SK-N-SH treated with all-trans-retinoic acid at 6 μM for 48 hours (cell line): ENCODE results near the gene CDIP1.

Experiments used
- ATAC-seq: fragments of 200-7000 bp; cut with Tn5 transposase; 3 replicates; pipeline ENCODE4 v1.9.1; 2020; ENCODE audit warnings: mild to moderate bottlenecking, moderate library complexity
- ARNTL ChIP-seq: fragments of 450-650 bp; formaldehyde crosslinking; IDR thresholded peaks from 2 replicates; pipeline ENCODE4 v1.5.0; 2020; ENCODE audit warnings: low read depth, mild to moderate bottlenecking, moderate library complexity, borderline replicate concordance
- BACH2 ChIP-seq: fragments of 250-450 bp; sonication (Bioruptor Pico); IDR thresholded peaks from 2 replicates; pipeline ENCODE4 v1.9.0; 2021; ENCODE audit warnings: mild to moderate bottlenecking, borderline replicate concordance
- CREB5 ChIP-seq: fragments of 250-450 bp; sonication (Bioruptor Pico); IDR thresholded peaks from 2 replicates; pipeline ENCODE4 v1.5.1; 2020; ENCODE audit warnings: low read depth, mild to moderate bottlenecking, moderate library complexity
- CSDC2 ChIP-seq: fragments of 250-450 bp; sonication (Bioruptor Pico); IDR thresholded peaks from 2 replicates; pipeline ENCODE4 v1.5.0; 2020; ENCODE audit warnings: mild to moderate bottlenecking, moderate library complexity
- CSRNP3 ChIP-seq: fragments of 250-450 bp; sonication (Bioruptor Pico); IDR thresholded peaks from 2 replicates; pipeline ENCODE4 v1.5.1; 2021; ENCODE audit warnings: mild to moderate bottlenecking, moderate library complexity
- GLIS3 ChIP-seq: fragments of 250-450 bp; sonication (Bioruptor Pico); IDR thresholded peaks from 2 replicates; pipeline ENCODE4 v1.5.0; 2020; ENCODE audit warnings: mild to moderate bottlenecking, moderate library complexity
- ISL1 ChIP-seq: fragments of 250-450 bp; sonication (Bioruptor Pico); IDR thresholded peaks from 2 replicates; pipeline ENCODE4 v2.1.2; 2022; ENCODE audit warnings: mild to moderate bottlenecking, moderate library complexity
- OSR1 ChIP-seq: fragments of 250-450 bp; sonication (Bioruptor Pico); IDR thresholded peaks from 2 replicates; pipeline ENCODE4 v1.8.0; 2022; ENCODE audit warnings: moderate library complexity, mild to moderate bottlenecking, inconsistent platforms
- PATZ1 ChIP-seq: fragments of 250-450 bp; sonication (Bioruptor Pico); IDR thresholded peaks from 2 replicates; pipeline ENCODE4 v1.8.0; 2020; ENCODE audit warnings: mild to moderate bottlenecking, moderate library complexity, borderline replicate concordance
- POU6F1 ChIP-seq: fragments of 250-450 bp; sonication (Bioruptor Pico); IDR thresholded peaks from 2 replicates; pipeline ENCODE4 v1.8.0; 2021; ENCODE audit warnings: low read depth, mild to moderate bottlenecking, moderate library complexity, borderline replicate concordance
- PPARA ChIP-seq: fragments of 250-450 bp; sonication (Bioruptor Pico); IDR thresholded peaks from 2 replicates; pipeline ENCODE4 v1.5.0; 2020; ENCODE audit warnings: mild to moderate bottlenecking, borderline replicate concordance
- SNAI2 ChIP-seq: fragments of 250-450 bp; sonication (Bioruptor Pico); IDR thresholded peaks from 2 replicates; pipeline ENCODE4 v1.5.0; 2020; ENCODE audit warnings: mild to moderate bottlenecking, moderate library complexity
- TCF4 ChIP-seq: fragments of 250-450 bp; sonication (Bioruptor Pico); IDR thresholded peaks from 2 replicates; pipeline ENCODE4 v1.8.0; 2021; ENCODE audit warnings: mild to moderate bottlenecking, moderate library complexity, borderline replicate concordance
- ZFP3 ChIP-seq: fragments of 250-450 bp; sonication (Bioruptor Pico); IDR thresholded peaks from 2 replicates; pipeline ENCODE4 v1.5.0; 2020; ENCODE audit warnings: mild to moderate bottlenecking, moderate library complexity
- ZNF565 ChIP-seq: fragments of 450-650 bp; formaldehyde crosslinking; conservative IDR thresholded peaks from 2 replicates; pipeline ENCODE4 v1.5.0; 2020; ENCODE audit warnings: low read depth, mild to moderate bottlenecking, moderate library complexity
- ZNF70 ChIP-seq: fragments of 450-650 bp; formaldehyde crosslinking; IDR thresholded peaks from 2 replicates; pipeline ENCODE4 v1.5.0; 2020; ENCODE audit warnings: mild to moderate bottlenecking, moderate library complexity
- ZNF8 ChIP-seq: fragments of 450-650 bp; formaldehyde crosslinking; IDR thresholded peaks from 2 replicates; pipeline ENCODE4 v1.5.0; 2020; ENCODE audit warnings: mild to moderate bottlenecking, moderate library complexity

The CDIP1 gene

GRCh38 chr16:4467916-4468315 is 70.7 kb downstream of the CDIP1 start (continued):
- TF ChIP-seq CSRNP3 (no peak), CREB5 (no peak), PPARA (no peak)

GRCh38 chr16:4465977-4466779 is 72.4 kb downstream of the CDIP1 start:
- TF ChIP-seq PATZ1 (no peak), BACH2 (no peak), ARNTL (CRISPR knock-in tag) (no peak), ZNF8 (no peak), ZNF70 (no peak), PPARA (no peak), GLIS3 (CRISPR knock-in tag) (no peak), ZFP3 (CRISPR knock-in tag) (no peak)

GRCh38 chr16:4463522-4464163 is 74.9 kb downstream of the CDIP1 start:
- TF ChIP-seq CREB5 (no peak), CSDC2 (CRISPR knock-in tag) (no peak), TCF4 (no peak), GLIS3 (CRISPR knock-in tag) (no peak), ARNTL (CRISPR knock-in tag) (no peak), CSRNP3 (no peak), ZNF70 (no peak), OSR1 (no peak), SNAI2 (no peak), ISL1 (no peak), ZFP3 (CRISPR knock-in tag) (no peak), ZNF8 (no peak), PATZ1 (no peak), ZNF565 (no peak)
- TF ChIP-seq, all 23 proteins: peak for 0
- ATAC-seq = peak; percentile 43; the same call in 2 of the 3 replicates

More at GRCh38 chr16:4465977-4466779, 72.4 kb downstream of the CDIP1 start:
- ATAC-seq = no peak

- no peak for TF ChIP-seq BACH2
- no peak for TF ChIP-seq ZNF8
- TF ChIP-seq OSR1 = no peak
- TF ChIP-seq TCF4 = no peak
- no peak for TF ChIP-seq SNAI2
- no peak for TF ChIP-seq POU6F1 (CRISPR knock-in tag)
- no peak; the same call in 2 of the 3 replicates for ATAC-seq
Measured at GRCh38 chr16:4461250-4462085, 77.1 kb downstream of the CDIP1 start.
